UCSD-AML1 (cell line): ENCODE data around the gene HERC6.
"Not testable (repeated sequence)": the region's sequence is repeated elsewhere in the genome, so short reads cannot be mapped to it uniquely, and the experiment has no call there.

ENCODE experiments used
- DNase-seq: peaks from one replicate; lab custom pipeline; 2025; ENCODE audit not compliant: unreplicated experiment; lab: John Stamatoyannopoulos, UW

HERC6 gene

DNA sequence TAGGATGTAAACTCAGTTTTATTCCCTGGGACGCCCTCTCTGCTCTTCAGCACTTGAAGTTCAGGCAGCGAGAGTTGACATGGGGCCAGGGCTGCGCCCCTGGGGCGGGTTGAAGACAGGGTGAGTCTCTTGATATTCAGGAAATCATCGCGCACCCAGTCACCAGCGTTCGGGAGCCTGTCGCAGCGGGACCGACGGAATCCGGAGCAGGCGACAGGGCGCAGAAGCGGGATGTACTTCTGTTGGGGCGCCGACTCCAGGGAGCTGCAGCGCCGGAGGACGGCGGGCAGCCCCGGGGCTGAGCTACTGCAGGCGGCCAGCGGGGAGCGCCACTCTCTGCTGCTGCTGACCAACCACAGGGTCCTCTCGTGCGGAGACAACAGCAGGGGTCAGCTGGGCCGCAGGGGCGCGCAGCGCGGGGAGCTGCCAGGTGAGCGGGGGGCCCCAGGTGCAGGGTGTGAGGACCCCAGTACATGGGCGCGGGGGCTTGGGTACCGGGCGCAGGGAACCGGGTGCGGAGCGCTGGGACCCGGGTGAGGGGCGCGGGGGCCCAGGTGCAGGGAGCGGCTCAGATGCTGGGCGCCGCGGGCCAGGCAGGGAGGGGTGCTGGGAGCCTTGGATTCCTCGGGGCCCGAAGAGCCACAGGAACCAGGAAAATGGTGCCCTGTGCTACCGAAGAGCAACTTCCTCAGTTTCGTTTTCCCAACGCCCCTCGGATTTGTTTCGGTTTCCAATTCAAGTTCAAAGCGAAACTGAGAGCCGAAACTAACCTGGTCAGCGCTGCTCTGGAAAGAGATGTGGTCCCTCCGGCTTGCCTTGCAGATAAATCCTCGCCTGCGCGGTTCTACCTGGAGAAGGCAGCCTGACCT is at the start of gene HERC6:
Gene HERC6 (plus strand): TSS at position 162 of the 869 bp plus-strand sequence. CDS start 70 bp downstream, at position 232.
- DNase-seq: peak; percentile 85

DNA sequence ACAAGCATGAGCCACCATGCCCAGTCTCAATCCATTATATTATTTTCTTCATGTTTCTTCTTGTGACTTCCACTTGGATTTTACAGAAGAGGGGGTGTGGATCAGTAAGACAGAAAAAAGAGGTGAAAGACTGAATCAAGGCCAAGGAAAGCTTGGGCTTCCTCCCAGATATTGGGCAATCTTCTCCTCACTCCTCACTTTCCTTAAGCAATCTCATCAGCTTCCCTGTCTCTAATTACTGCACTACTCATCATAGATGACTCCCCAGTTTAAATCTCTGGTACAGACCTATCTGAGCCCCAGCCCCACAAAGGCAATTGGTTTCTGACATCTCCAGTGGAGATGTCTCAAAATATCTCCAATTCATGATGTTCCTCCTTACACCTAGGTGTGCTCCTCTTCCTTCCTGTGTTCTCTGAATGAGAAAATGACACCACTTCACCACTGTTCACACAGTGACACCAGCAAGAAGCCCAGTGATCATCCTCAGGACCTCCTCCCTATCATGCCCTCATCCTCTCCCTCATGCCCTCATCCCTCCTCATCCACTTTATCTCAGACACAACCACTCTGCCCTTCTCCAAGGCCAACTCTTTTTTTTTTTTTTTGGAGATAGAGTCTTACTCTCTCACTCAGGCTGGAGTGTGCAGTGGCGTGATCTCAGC is 44.8 kb upstream of the HERC6 start:
- no peak for DNase-seq

GRCh38 chr4:88335092-88335665 is 43.5 kb upstream of the HERC6 start:
- DNase-seq: no peak

GRCh38 chr4:88341227-88342192 is 37.1 kb upstream of the HERC6 start:
- no peak for DNase-seq

- not testable (repeated sequence) for DNase-seq
These were observed 31.8 kb upstream of the HERC6 start for GRCh38 chr4:88346902-88347301.

DNA sequence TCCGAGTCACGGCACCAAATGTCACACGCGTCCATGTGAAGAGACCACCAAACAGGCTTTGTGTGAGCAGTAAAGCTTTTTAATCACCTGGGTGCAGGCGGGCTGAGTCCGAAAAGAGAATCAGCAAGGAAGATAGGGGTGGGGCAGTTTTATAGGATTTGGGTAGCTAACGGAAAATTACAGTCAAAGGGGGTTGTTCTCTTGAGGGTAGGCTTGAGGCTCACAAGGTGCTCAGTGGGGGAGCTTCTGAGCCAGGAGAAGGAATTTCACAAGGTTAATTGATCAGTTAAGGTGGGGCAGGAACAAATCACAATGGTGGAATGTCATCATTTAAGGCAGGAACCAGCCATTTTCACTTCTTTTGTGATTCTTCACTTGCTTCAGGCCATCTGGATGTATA is 29.9 kb upstream of the HERC6 start:
- not testable (repeated sequence) for DNase-seq

DNA sequence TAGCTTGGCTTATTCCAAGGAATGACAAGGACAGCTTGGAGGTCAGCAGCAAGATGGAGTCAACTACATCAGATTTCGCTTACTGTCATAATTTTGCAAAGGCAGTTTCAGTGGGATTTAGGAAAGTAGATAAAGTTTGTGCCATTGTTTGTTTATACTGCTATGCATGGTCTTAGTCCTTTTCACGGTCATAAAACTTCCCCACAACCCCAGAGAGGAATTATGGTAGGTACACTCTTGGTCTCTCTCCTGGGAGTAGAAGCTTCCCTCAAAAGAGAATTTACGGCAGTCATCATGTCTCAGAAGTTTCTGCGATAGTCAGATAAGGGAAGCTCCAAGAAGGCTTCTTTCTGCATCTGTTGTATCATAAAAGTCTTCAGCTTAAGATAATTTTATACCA is 27.9 kb upstream of the HERC6 start:
- DNase-seq: no peak

DNA sequence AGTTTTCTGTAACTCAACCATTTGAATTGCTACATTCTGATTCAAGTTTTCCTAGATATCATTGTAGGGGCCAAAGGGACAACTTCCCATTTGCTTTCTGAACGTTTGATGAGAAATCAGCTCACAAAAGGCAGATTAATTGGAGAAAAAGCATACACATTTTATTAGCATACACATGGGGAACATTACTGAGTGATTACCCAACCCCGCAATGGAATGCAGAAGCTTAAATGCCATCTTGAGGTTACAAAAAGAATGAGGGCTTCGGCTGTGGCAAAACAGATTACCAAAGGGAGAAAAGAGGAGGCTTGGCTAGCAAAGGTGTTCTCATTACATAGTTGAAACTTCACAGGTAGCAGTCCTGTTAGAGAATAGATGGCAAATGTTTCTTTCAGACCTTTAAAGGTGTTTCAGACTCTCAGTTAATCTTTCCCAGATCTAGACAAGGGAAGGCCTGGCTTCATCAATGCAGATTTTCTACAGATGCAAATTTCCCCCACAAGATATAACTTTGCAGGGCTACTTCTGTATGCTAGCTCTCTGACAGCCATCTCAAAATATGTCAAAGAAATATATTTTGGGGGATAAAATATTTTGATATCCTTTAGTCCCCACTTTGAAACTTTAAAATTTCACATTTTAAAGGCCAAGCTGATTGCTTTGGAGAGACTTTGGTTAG is 26.5 kb upstream of the HERC6 start:
- no peak for DNase-seq

DNA sequence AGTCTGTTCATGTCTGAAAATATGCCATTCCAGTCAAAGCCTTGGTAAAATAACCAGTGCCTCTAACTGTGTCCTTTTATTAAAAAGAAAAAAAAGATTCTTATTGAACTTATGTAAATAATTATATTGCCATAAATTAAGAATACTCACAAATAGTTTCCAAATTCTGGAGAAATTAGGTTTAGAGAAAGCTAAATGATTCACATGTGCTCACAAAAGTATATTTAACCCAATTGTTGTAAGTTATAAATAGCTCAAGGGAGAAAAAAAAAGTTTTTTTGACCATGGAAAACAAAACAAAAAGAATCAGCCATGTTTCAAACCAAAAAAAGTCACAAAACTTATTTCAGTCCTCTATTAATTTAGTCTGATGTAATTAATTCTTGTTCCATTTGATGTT is 25.3 kb upstream of the HERC6 start:
- DNase-seq: no peak

DNA sequence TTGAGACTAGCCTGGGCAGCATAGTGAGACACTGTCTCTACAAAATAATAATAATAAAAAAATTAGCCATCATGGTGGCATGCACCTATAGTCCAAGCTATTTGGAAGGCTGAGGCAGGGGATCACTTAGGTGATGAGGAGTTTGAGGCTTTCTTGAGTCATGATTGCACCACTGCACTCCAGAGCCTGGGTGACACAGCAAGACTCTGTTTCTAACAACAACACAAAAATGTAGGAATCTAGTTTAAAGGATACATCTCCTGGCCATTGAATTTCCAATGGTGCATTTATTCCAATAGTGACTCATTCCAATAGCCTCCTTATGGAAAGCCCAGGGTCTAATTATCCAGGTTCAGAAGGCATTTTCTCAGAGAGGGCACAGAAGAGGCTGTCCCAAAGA is 21.9 kb upstream of the HERC6 start:
- DNase-seq: no peak

GRCh38 chr4:88357262-88357661 is 21.4 kb upstream of the HERC6 start:
- no peak for DNase-seq

- no peak for DNase-seq
These were observed 19.1 kb upstream of the HERC6 start for GRCh38 chr4:88359558-88359957.

- no peak for DNase-seq
These were observed 18.4 kb upstream of the HERC6 start for GRCh38 chr4:88360256-88360655.

DNA sequence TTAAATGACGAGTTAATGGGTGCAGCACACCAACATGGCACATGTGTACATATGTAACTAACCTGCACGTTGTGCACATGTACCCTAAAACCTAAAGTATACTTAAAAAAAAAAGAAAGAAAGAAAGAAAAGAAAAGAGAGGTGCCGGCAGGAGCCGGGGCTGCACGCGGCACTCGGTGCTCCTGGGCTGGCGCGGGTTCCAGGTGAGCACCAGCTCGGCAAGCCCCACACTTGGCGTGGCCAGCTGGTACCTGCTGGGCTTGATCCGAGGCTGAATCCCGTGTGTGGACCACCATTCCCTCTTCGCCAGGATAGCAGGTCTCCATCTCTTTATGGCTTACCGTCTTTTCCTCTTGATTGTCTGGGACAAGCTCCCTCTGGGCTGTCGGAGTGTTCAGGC is 17.9 kb upstream of the HERC6 start:
- DNase-seq: no peak

GRCh38 chr4:88361217-88361773 is 17.4 kb upstream of the HERC6 start:
- DNase-seq: not testable (repeated sequence)

GRCh38 chr4:88366460-88366859 is 12.2 kb upstream of the HERC6 start:
- DNase-seq: no peak

DNA sequence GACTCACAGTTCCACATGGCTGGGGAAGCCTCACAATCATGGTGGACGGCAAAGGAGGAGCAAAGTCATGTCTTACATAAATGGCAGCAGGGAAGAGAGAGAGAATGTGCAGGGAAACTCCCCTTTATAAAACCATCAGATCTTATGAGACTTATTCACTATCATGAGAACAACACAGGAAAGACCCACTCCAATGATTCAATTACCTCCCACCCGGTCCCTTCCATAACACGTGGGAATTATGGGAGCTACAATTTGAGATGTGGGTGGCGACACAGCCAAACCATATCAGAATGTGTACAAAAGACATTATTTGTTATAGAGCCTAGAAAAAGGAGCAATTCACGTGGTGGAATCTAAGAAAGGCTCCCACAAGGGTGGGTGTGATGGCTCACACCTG is 10.8 kb upstream of the HERC6 start:
- no peak for DNase-seq

GRCh38 chr4:88369180-88369812 is 9.4 kb upstream of the HERC6 start:
- peak; percentile 25 for DNase-seq

DNA sequence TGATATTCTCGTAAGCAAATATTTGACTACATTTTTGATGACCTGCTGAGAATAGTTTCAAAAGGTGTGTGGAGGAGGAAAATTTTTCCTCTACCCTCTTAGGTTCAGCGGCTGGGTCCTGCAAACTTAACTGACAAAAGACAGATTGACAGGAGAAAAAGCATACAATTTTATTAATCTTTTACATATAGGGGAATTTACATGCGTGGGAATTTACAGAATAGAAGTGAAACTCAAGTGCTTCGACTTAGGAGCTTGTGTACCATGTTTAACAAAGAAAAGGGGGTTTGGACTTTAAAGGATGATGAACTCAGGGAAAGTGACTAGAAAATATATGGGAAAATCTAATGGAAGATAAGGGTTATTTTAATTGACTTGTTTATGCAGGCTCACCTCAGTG is 2.5 kb downstream of the HERC6 start:
- no peak for DNase-seq

DNA sequence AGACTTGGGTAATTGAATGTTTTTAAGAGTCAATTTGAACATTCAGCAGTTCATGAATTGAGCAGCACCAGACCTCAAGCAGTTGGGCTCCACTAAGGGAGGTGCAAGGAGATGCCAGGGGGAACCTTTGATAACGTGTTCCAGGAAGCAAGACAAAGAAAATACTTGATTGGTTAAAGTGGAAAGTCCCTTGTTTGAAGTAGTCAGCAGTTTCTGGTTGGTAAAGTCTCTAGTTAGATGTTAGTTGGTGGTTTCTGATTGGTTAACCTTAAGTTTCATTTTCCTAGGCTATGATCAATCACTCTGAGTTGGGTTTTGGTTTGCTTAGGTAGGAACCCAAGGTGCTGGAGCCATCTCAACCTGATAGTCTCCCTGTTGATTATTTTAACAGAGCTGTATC is 4.0 kb downstream of the HERC6 start:
- no peak for DNase-seq
